ENCODE data around the gene USP21.

USP21 gene

GRCh38 chr1:161137881-161138280, 21.4 kb upstream of the USP21 start:
- Histone ChIP-seq H3K4me3 (ENCODE audit: extremely low read depth, insufficient read depth, low read length, poor library complexity, severe bottlenecking) (no peak overlapping the region), H3K4me1 (ENCODE audit: control insufficient read depth, insufficient read depth, low read length, poor library complexity, severe bottlenecking) (peaks cover 12% of the 10 kb centered on the region), H3K9me3 (ENCODE audit: control insufficient read depth, low read length) (no peaks in the 10 kb centered on the region), H3K27ac (ENCODE audit: low read depth, low read length, severe bottlenecking) (no peak overlapping the region), H3K36me3 (ENCODE audit: control insufficient read depth, insufficient read depth, low read length) (peaks cover 9% of the 10 kb centered on the region)
- WGBS, 2 experiments (ENCODE audit: insufficient coverage in 2 of 2): 89 to 91% methylated on average over 1 to 3 of the region's 3 CpGs

- WGBS, 2 experiments (ENCODE audit: insufficient coverage in 2 of 2): 88 to 100% methylated on average over 1 of the region's 1 CpG
- Histone ChIP-seq H3K36me3 (ENCODE audit: control insufficient read depth, insufficient read depth, low read length) (peaks cover 9% of the 10 kb centered on the region), H3K9me3 (ENCODE audit: control insufficient read depth, low read length) (no peaks in the 10 kb centered on the region), H3K4me1 (ENCODE audit: control insufficient read depth, insufficient read depth, low read length, poor library complexity, severe bottlenecking) (peaks cover 12% of the 10 kb centered on the region), H3K27ac (ENCODE audit: low read depth, low read length, severe bottlenecking) (no peak overlapping the region), H3K4me3 (ENCODE audit: extremely low read depth, insufficient read depth, low read length, poor library complexity, severe bottlenecking) (no peak overlapping the region)
Observed at GRCh38 chr1:161138431-161138830, 20.9 kb upstream of the USP21 start.

- H3K27ac ChIP-seq (ENCODE audit: low read depth, low read length, severe bottlenecking): no peak overlapping the region
Observed at GRCh38 chr1:161139766-161140165, 19.5 kb upstream of the USP21 start.

GRCh38 chr1:161140755-161141400, 18.4 kb upstream of the USP21 start:
- Histone ChIP-seq H3K4me1 (ENCODE audit: control insufficient read depth, insufficient read depth, low read length, poor library complexity, severe bottlenecking) (peaks cover 12% of the 10 kb centered on the region), H3K4me3 (ENCODE audit: extremely low read depth, insufficient read depth, low read length, poor library complexity, severe bottlenecking) (no peak overlapping the region), H3K9me3 (ENCODE audit: control insufficient read depth, low read length) (no peaks in the 10 kb centered on the region), H3K27ac (ENCODE audit: low read depth, low read length, severe bottlenecking) (no peak overlapping the region), H3K36me3 (ENCODE audit: control insufficient read depth, insufficient read depth, low read length) (peaks cover 3% of the 10 kb centered on the region)
- 95 to 96% methylated on average over 25 to 28 of the region's 29 CpGs for WGBS, 2 experiments (ENCODE audit: insufficient coverage in 2 of 2)

More at GRCh38 chr1:161139766-161140165, 19.5 kb upstream of the USP21 start:
- no CpG with 5 or more reads among the region's 1 CpG for WGBS, 2 experiments (ENCODE audit: insufficient coverage in 2 of 2)
- Histone ChIP-seq H3K4me3 (ENCODE audit: extremely low read depth, insufficient read depth, low read length, poor library complexity, severe bottlenecking) (no peak overlapping the region), H3K9me3 (ENCODE audit: control insufficient read depth, low read length) (no peaks in the 10 kb centered on the region), H3K36me3 (ENCODE audit: control insufficient read depth, insufficient read depth, low read length) (peaks cover 9% of the 10 kb centered on the region), H3K4me1 (ENCODE audit: control insufficient read depth, insufficient read depth, low read length, poor library complexity, severe bottlenecking) (peaks cover 12% of the 10 kb centered on the region)

- Histone ChIP-seq H3K27ac (ENCODE audit: low read depth, low read length, severe bottlenecking) (no peak overlapping the region), H3K4me1 (ENCODE audit: control insufficient read depth, insufficient read depth, low read length, poor library complexity, severe bottlenecking) (no peaks in the 10 kb centered on the region), H3K36me3 (ENCODE audit: control insufficient read depth, insufficient read depth, low read length) (no peaks in the 10 kb centered on the region), H3K4me3 (ENCODE audit: extremely low read depth, insufficient read depth, low read length, poor library complexity, severe bottlenecking) (no peak overlapping the region), H3K9me3 (ENCODE audit: control insufficient read depth, low read length) (no peaks in the 10 kb centered on the region)
- 71 to 78% methylated on average over 1 of the region's 3 CpGs for WGBS, 2 experiments (ENCODE audit: insufficient coverage in 2 of 2)
Observed at GRCh38 chr1:161145832-161146231, 13.5 kb upstream of the USP21 start.

- Histone ChIP-seq H3K36me3 (ENCODE audit: control insufficient read depth, insufficient read depth, low read length) (peaks cover 18% of the 10 kb centered on the region), H3K27ac (ENCODE audit: low read depth, low read length, severe bottlenecking) (peak overlapping the region; percentile 36), H3K4me3 (ENCODE audit: extremely low read depth, insufficient read depth, low read length, poor library complexity, severe bottlenecking) (peak overlapping the region; percentile 73), H3K9me3 (ENCODE audit: control insufficient read depth, low read length) (no peaks in the 10 kb centered on the region), H3K4me1 (ENCODE audit: control insufficient read depth, insufficient read depth, low read length, poor library complexity, severe bottlenecking) (no peaks in the 10 kb centered on the region)
- WGBS, 2 experiments (ENCODE audit: insufficient coverage in 2 of 2): 100% methylated on average over 2 of the region's 9 CpGs
Observed at GRCh38 chr1:161153176-161153575, 6.1 kb upstream of the USP21 start.

GRCh38 chr1:161153682-161154337, 5.5 kb upstream of the USP21 start, which contains the start of gene UFC1:
UFC1 (plus strand) TSS chr1:161153978; CDS start chr1:161153998, 20 bp downstream.
- Histone ChIP-seq H3K27ac (ENCODE audit: low read depth, low read length, severe bottlenecking) (peak within 1 kb of the TSS; percentile 95), H3K4me1 (ENCODE audit: control insufficient read depth, insufficient read depth, low read length, poor library complexity, severe bottlenecking) (no peaks in the 10 kb centered on the region), H3K4me3 (ENCODE audit: extremely low read depth, insufficient read depth, low read length, poor library complexity, severe bottlenecking) (peak within 1 kb of the TSS; percentile 73), H3K9me3 (ENCODE audit: control insufficient read depth, low read length) (no peaks in the 10 kb centered on the region), H3K36me3 (ENCODE audit: control insufficient read depth, insufficient read depth, low read length) (peaks cover 24% of the 10 kb centered on the region)
- 1% methylated on average over 26 to 30 of the region's 33 CpGs for WGBS, 2 experiments (ENCODE audit: insufficient coverage in 2 of 2)

GRCh38 chr1:161157867-161158266, 1.4 kb upstream of the USP21 start:
- 100% methylated on average over 1 of the region's 1 CpG for WGBS, 2 experiments (ENCODE audit: insufficient coverage in 2 of 2)
- peaks cover 4% of the 10 kb centered on the region for H3K4me1 ChIP-seq (ENCODE audit: control insufficient read depth, insufficient read depth, low read length, poor library complexity, severe bottlenecking)
- peaks cover 47% of the 10 kb centered on the region for H3K36me3 ChIP-seq (ENCODE audit: control insufficient read depth, insufficient read depth, low read length)
- H3K9me3 ChIP-seq (ENCODE audit: control insufficient read depth, low read length): no peaks in the 10 kb centered on the region
- H3K27ac ChIP-seq (ENCODE audit: low read depth, low read length, severe bottlenecking): no peak overlapping the region
- no peak overlapping the region for H3K4me3 ChIP-seq (ENCODE audit: extremely low read depth, insufficient read depth, low read length, poor library complexity, severe bottlenecking)

- Histone ChIP-seq H3K4me1 (ENCODE audit: control insufficient read depth, insufficient read depth, low read length, poor library complexity, severe bottlenecking) (peaks cover 4% of the 10 kb centered on the region), H3K9me3 (ENCODE audit: control insufficient read depth, low read length) (no peaks in the 10 kb centered on the region), H3K36me3 (ENCODE audit: control insufficient read depth, insufficient read depth, low read length) (peaks cover 53% of the 10 kb centered on the region), H3K27ac (ENCODE audit: low read depth, low read length, severe bottlenecking) (peak overlapping the region; percentile 68), H3K4me3 (ENCODE audit: extremely low read depth, insufficient read depth, low read length, poor library complexity, severe bottlenecking) (peak overlapping the region; percentile 82)
- WGBS, 2 experiments (ENCODE audit: insufficient coverage in 2 of 2): 82 to 96% methylated on average over 3 to 7 of the region's 9 CpGs
Observed at GRCh38 chr1:161158316-161159010, 837 bp upstream of the USP21 start.

GRCh38 chr1:161159913-161160243, 578 bp downstream of the USP21 start:
- Histone ChIP-seq H3K27ac (ENCODE audit: low read depth, low read length, severe bottlenecking) (no peak overlapping the region), H3K9me3 (ENCODE audit: control insufficient read depth, low read length) (no peaks in the 10 kb centered on the region), H3K36me3 (ENCODE audit: control insufficient read depth, insufficient read depth, low read length) (peaks cover 62% of the 10 kb centered on the region), H3K4me1 (ENCODE audit: control insufficient read depth, insufficient read depth, low read length, poor library complexity, severe bottlenecking) (peaks cover 4% of the 10 kb centered on the region), H3K4me3 (ENCODE audit: extremely low read depth, insufficient read depth, low read length, poor library complexity, severe bottlenecking) (peak overlapping the region; percentile 82)
- 0 to 20% methylated on average over 1 to 7 of the region's 11 CpGs for WGBS, 2 experiments (ENCODE audit: insufficient coverage in 2 of 2)
